ENCODE results near the gene EPO.

The EPO gene

GRCh38 chr7:100679129-100679926 lies 40.9 kb upstream of the EPO start:
- ChIA-PET POLR2A (no interaction called here), CTCF (interaction anchor here (2.8 to 8.9 kb wide), 2 partner anchors 12 to 26 kb away, joined by 14 to 106 read pairs; partner anchors contain the start of gene POP7)
- TF ChIP-seq CTCF (IDR thresholded peaks at IDR 0.05; ENCODE audit: control extremely low read depth, extremely low read depth, low read depth, missing control alignments): no peak

GRCh38 chr7:100679927-100680575 lies 40.2 kb upstream of the EPO start:
- DNase-seq (ENCODE audit: extremely low spot score): no peak
- ChIA-PET POLR2A (interaction anchor here (0.5 kb wide), 1 partner anchor 31 kb away, joined by 3 read pairs; no protein-coding TSS in a partner anchor), CTCF (interaction anchor here (2.8 to 8.9 kb wide), 2 partner anchors 11 to 26 kb away, joined by 14 to 106 read pairs; partner anchors contain the start of gene POP7)
- no peak for TF ChIP-seq CTCF (IDR thresholded peaks at IDR 0.05; ENCODE audit: control extremely low read depth, extremely low read depth, low read depth, missing control alignments)

More at GRCh38 chr7:100679129-100679926, 40.9 kb upstream of the EPO start:
- DNase-seq (ENCODE audit: extremely low spot score): no peak

DNA sequence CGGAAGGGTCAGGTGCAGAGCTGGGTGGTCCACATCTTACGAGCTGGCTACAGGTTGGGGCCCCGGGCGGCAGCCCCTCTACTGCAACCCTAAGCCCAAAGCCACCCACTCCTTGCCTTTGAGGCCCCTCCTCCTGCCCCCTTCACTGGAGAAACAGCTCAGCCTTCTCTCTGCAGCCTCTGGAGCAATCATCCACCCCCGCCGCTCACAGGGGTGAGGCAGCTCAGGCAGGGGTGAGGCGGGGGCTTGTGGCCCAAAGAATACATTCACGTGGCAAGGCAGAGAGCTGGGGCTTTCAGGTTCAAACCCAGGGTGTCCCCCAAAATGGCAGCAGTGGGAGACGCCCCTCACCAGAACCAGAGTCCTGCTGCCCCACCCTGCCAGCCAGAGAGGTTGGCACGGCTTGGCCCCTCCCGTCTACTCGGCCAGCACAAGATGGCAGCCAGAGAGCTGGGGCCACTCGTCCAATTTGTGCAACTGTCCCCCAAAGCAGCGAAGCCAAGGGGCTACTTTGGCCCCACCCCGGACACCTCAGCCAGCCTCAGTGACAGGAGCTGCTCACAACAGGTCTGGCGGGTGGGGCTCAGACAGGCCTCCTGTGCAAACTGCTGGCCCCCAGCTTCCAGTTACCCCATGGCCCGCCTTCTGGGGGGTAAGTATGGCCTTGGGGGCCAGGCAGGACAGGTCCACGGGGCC lies 39.5 kb upstream of the EPO start:
- POLR2A ChIA-PET: no interaction called here
- CTCF ChIA-PET: interaction anchor here (2.8 to 8.9 kb wide), 2 partner anchors 10 to 25 kb away, joined by 14 to 106 read pairs; partner anchors contain the start of gene POP7
- TF ChIP-seq CTCF (IDR thresholded peaks at IDR 0.05; ENCODE audit: control extremely low read depth, extremely low read depth, low read depth, missing control alignments): no peak
- no peak for DNase-seq (ENCODE audit: extremely low spot score)

DNA sequence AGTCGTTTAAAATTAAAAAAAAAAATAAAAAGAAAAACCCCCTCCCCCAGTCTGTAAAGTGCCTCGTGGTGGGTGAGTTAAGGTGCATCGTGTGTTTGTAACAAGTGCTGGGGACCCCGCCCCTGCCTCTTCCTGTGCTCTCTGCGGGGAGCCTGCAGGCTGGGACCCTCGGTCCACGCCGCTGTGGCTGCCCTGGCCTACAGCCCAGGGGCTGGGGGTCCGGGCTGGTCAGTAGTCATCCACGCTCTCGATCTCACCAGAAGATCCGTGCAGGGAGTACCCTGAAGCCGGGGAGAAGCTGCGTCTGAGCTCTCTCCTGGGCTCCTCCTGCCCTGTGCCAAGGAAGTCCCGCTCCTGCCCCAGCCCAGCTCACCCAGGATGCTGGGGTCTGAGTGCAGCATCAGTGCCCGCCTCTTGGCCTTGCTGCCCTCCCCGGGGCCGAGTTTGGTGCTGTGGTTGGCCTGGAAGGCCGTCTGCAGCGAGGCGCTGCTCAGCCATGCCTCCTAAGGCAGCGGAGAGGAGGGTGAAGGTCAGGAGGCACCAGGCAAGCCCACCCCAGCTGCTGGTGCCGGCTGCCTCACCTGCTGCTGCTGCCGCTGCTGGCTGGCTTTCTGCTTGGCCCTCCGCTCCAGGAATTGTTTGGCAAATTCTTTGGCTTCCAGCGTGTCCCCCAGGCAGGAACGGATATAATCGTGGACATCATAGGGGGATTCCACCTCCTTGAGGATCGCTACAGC lies 38.6 kb upstream of the EPO start:
- no peak for TF ChIP-seq CTCF (IDR thresholded peaks at IDR 0.05; ENCODE audit: control extremely low read depth, extremely low read depth, low read depth, missing control alignments)
- no peak for DNase-seq (ENCODE audit: extremely low spot score)
- ChIA-PET POLR2A (no interaction called here), CTCF (interaction anchor here (1.6 to 8.9 kb wide), 3 partner anchors 9 to 171 kb away, joined by 5 to 106 read pairs (median 14); partner anchors contain the start of genes POP7 and SLC12A9)

- TF ChIP-seq CTCF (IDR thresholded peaks at IDR 0.05; ENCODE audit: control extremely low read depth, extremely low read depth, low read depth, missing control alignments): no peak
- ChIA-PET POLR2A (interaction anchor here (1.0 kb wide), 1 partner anchor 9 kb away, joined by 3 read pairs; the partner anchor contains the start of gene GNB2), CTCF (interaction anchor here (1.6 to 8.9 kb wide), 4 partner anchors 9 to 170 kb away, joined by 5 to 106 read pairs (median 10); partner anchors contain the start of genes POP7 and SLC12A9)
- no peak for DNase-seq (ENCODE audit: extremely low spot score)
These were observed 38.0 kb upstream of the EPO start for GRCh38 chr7:100682228-100682741.

All from GM10248 (cell line).